ENCODE data around the gene MYH7. TPM values are rescaled to one million over a fixed set of nuclear protein-coding genes. Genes with fewer than 3 reads are reported as not detected.
A peak's percentile ranks its signal among the peaks of the same experiment; 100 is the strongest.

Gene MYH7
- total and polyA plus RNA-seq, 2 of the 4 experiments (the other 2 are of a cell fraction): not detected

DNA sequence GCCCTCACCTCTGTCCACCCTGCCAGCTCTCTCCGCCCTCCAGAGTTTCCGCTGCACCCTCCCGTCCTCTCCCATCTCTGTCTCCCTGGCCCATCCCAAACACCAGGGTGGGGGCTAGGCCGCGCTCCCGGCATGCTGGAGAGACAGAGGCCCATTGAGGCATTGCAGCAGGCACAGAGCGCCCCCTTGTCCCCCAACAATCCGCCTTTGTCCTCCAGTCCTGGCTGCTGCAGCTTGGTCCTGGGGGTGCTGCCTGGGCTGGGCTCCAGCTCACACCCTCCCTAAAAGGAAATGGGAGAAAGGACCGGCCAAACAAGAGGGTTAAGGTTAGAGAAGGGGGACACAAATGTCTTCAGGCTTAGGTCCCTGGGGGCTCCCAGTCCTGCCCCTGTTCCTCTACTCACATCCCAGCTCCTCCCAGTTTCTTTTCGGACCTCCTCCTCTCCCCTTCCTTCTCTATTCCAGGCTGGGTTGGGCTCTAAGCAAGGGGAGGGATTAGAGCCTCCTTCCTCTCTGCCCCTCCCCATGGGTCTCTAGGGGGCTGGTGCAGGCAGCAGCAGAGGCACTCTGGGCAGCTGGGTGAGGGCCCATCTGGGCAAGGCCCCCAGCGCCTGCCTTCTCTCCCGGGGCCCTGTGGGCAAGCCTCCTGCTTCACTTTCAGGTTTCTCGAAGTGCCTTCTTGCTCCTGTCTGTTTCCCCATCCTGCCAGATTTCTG lies 58.8 kb downstream of the MYH7 start, which contains the start of gene CMTM5:
CMTM5 (plus strand) TSS at position 565 of the 716 bp plus-strand sequence. CDS start 206 bp downstream, outside the sequence.
- no peak within 1 kb of the TSS for H4K8ac ChIP-seq (ENCODE audit: low read depth in 2 of 2, low read length in 2 of 2)
- BruUV-seq (replicated peaks): no TSS peak
- no peak within 1 kb of the TSS for H3K9ac ChIP-seq (ENCODE audit: low read depth, low read length)
- H2AFZ ChIP-seq (replicated peaks; ENCODE audit: low read length, poor library complexity): peak within 1 kb of the TSS; percentile 36
- no peak within 1 kb of the TSS for H3K4ac ChIP-seq (ENCODE audit: low read depth, low read length)
- no peak within 1 kb of the TSS for H2AK5ac ChIP-seq (ENCODE audit: low read depth, low read length)
- no peak within 1 kb of the TSS for H2AK9ac ChIP-seq (replicated peaks; ENCODE audit: low read depth, low read length, poor library complexity)
- no peaks in the 10 kb centered on the region for H3K79me1 ChIP-seq (ENCODE audit: low read depth in 1 of 2, low read length in 2 of 2)
- no peak within 1 kb of the TSS for H2BK5ac ChIP-seq (ENCODE audit: low read depth, low read length, poor library complexity, severe bottlenecking)
- in situ Hi-C loops (cut with MboI; ENCODE audit: low sequenced_read_pairs): loop anchor here (10.0 kb wide), 1 partner anchor 52 kb away; the partner anchor contains the start of gene PABPN1
- H4K91ac ChIP-seq (ENCODE audit: insufficient read depth, low read depth, low read length): no peak within 1 kb of the TSS
- H3K4me3 ChIP-seq (ENCODE audit: insufficient read depth, low read depth, low read length): no peak within 1 kb of the TSS
- ChIA-PET CTCF (no interaction called here), POLR2A (ENCODE audit: unreplicated experiment) (no interaction called here)
- H3K18ac ChIP-seq (ENCODE audit: low read depth, low read length): no peak within 1 kb of the TSS
- H3K36me3 ChIP-seq (ENCODE audit: control insufficient read depth, insufficient read depth, low read length): no peaks in the 10 kb centered on the region
- intact Hi-C loops (cut with micrococcal nuclease): no loop called here
- no peaks in the 10 kb centered on the region for H3K9me1 ChIP-seq (ENCODE audit: insufficient read depth, low read length)
- no peak within 1 kb of the TSS for H4K5ac ChIP-seq (ENCODE audit: low read depth, low read length)
- H2BK120ac ChIP-seq (ENCODE audit: low read depth, low read length): no peak within 1 kb of the TSS
- no peaks in the 10 kb centered on the region for H4K20me1 ChIP-seq (ENCODE audit: insufficient read depth, low read length)
- dilution Hi-C loops (cut with HindIII; ENCODE audit: low sequenced_read_pairs, unreplicated experiment): no loop called here
- H3K9me3 ChIP-seq (ENCODE audit: control insufficient read depth, insufficient read depth, low read length): no peaks in the 10 kb centered on the region
- DNase-seq (no peak), ATAC-seq (ENCODE audit: low read depth) (peak; percentile 48)
- H2BK20ac ChIP-seq (ENCODE audit: low read depth, low read length): no peak within 1 kb of the TSS
- 17% methylated on average over 2 of the region's 13 CpGs; no CpG with 5 or more reads in 1 of the 2 experiments for WGBS, 2 experiments (ENCODE audit: extremely low coverage in 2 of 2, insufficient read length in 1 of 2)
- TF ChIP-seq MAZ (IDR thresholded peaks at IDR 0.05; ENCODE audit: borderline replicate concordance, low read depth, low read length): no peak
- H3K23ac ChIP-seq (ENCODE audit: low read depth, low read length): no peak within 1 kb of the TSS
- H3K4me2 ChIP-seq (ENCODE audit: low read depth, low read length): no peak within 1 kb of the TSS
- H3K14ac ChIP-seq (replicated peaks; ENCODE audit: low read depth, low read length): no peak within 1 kb of the TSS
- no peaks in the 10 kb centered on the region for H3K4me1 ChIP-seq (ENCODE audit: control insufficient read depth, insufficient read depth, low read length)
- no peak within 1 kb of the TSS for H3K56ac ChIP-seq (ENCODE audit: extremely low read depth, insufficient read depth, low read length)
- H2BK15ac ChIP-seq (ENCODE audit: low read depth, low read length): no peak within 1 kb of the TSS
- peaks cover 47% of the 10 kb centered on the region for H3K27me3 ChIP-seq (ENCODE audit: control insufficient read depth, insufficient read depth, low read length)
- H3K27ac ChIP-seq (ENCODE audit: insufficient read depth, low read length): no peak within 1 kb of the TSS
